ENCODE measurements around the gene FBXO10.

The FBXO10 gene

GRCh38 chr9:37523916-37524315 lies 52.3 kb downstream of the FBXO10 start:
- no peak for TF ChIP-seq CTCF (IDR thresholded peaks at IDR 0.05; ENCODE audit: low read depth, low read length, missing control alignments)
- in situ Hi-C loops (cut with HindIII; ENCODE audit: low sequenced_read_pairs), result no loop called here
- no peak overlapping the region for H3K4me3 ChIP-seq (ENCODE audit: low read depth, low read length)
- no peak for DNase-seq (ENCODE audit: low read depth)

DNA sequence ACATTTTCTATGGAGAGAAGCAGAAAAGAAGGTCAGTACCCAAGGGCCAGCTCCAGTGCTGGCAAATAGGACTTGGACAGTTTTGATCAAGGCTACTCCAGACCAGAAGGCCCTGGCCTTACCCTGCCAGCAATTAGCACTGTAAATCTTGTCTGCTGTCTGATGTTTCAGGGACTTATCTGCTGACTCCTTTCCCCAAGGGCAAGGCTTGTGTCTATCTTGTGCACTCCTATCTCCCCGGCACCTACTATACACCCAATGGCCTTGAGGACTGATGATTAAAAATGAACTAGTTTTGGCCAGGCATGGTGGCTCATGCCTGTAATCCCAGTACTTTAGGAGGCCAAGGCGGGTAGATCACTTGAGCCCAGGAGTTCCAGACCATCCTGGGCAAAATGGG lies 53.2 kb downstream of the FBXO10 start:
- no peak for TF ChIP-seq CTCF (IDR thresholded peaks at IDR 0.05; ENCODE audit: low read depth, low read length, missing control alignments)
- in situ Hi-C loops (cut with HindIII; ENCODE audit: low sequenced_read_pairs), result no loop called here
- H3K4me3 ChIP-seq (ENCODE audit: low read depth, low read length), result no peak overlapping the region
- DNase-seq (ENCODE audit: low read depth), result no peak

GRCh38 chr9:37521111-37521510 lies 55.1 kb downstream of the FBXO10 start:
- in situ Hi-C loops (cut with HindIII; ENCODE audit: low sequenced_read_pairs), result no loop called here
- no peak for DNase-seq (ENCODE audit: low read depth)
- H3K4me3 ChIP-seq (ENCODE audit: low read depth, low read length), result no peak overlapping the region
- no peak for TF ChIP-seq CTCF (IDR thresholded peaks at IDR 0.05; ENCODE audit: low read depth, low read length, missing control alignments)

DNA sequence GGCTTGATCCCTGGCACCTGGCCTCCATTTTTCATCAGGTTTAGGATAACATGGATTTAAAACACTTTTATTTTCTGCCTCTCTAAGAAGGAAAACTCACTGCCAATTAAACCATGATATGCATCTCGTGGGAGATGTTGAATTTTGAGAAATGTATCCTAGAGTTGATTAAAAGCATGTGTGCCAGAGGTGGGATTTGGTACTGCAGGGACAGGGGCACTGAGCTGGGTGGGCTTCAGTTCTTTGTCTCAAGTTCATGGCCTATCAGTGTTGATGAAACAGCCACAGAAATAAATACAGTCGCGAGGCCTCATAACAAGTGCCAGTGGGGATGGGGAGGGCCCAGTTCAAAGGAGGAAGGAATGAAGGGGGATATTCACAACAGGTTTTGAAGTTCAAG lies 55.5 kb downstream of the FBXO10 start:
- no peak overlapping the region for H3K4me3 ChIP-seq (ENCODE audit: low read depth, low read length)
- no peak for DNase-seq (ENCODE audit: low read depth)
- in situ Hi-C loops (cut with HindIII; ENCODE audit: low sequenced_read_pairs), result no loop called here
- no peak for TF ChIP-seq CTCF (IDR thresholded peaks at IDR 0.05; ENCODE audit: low read depth, low read length, missing control alignments)

DNA sequence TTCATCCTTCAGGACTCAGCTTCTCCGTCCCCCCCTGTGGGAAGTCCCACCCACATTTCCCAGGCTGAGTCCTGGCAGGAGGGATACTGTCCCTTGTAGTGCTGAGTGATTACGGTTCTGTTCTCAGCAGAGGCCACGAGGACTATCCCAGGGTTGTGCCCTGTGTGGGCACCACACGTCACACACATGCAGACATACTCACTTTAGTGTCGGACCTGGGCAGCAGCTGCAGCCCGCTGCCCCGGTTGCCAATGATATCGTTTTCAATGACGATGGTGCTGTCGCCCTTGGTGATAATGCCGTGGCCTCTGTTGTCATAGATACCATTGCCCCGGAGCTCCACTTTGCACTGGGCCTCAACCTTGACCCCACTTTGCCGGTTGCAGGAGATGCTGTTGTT lies 58.3 kb downstream of the FBXO10 start:
- TF ChIP-seq CTCF (IDR thresholded peaks at IDR 0.05; ENCODE audit: low read depth, low read length, missing control alignments), result no peak
- no peak overlapping the region for H3K4me3 ChIP-seq (ENCODE audit: low read depth, low read length)
- in situ Hi-C loops (cut with HindIII; ENCODE audit: low sequenced_read_pairs), result no loop called here
- DNase-seq (ENCODE audit: low read depth), result no peak

DNA sequence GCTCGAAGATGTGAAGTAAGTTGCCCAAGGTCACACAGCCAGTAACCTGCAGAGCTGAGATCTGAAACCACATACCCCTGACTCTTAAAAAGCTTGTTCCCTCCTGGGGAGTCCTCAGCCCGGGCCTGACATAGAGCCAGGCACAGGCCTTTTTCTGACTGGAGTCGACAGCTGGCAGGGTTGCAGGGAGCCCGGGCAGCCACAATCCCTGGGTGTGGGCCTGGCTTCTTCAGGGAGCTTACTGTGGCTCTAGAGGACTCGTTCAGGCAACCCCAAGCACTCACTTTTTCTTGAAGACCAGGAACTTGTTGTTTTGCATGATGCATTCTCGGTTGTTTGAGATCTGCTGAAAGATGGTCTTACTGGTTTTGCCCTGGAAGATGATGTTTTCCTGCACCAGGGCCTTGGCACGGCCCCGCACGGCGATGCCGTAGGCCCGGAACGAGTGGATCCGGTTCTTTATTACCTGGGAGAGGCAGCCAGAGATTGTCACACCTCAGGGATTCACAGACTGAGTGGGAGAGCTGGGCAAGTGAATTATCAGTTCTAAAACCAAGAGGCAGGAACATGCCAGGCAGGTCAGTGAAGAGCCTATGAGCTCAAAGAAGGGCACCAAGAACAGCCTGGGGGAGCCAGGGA lies 60.4 kb downstream of the FBXO10 start:
- in situ Hi-C loops (cut with HindIII; ENCODE audit: low sequenced_read_pairs), result no loop called here

More for the DNA sequence above, 60.4 kb downstream of the FBXO10 start:
- DNase-seq (ENCODE audit: low read depth), result no peak
- no peak overlapping the region for H3K4me3 ChIP-seq (ENCODE audit: low read depth, low read length)
- TF ChIP-seq CTCF (IDR thresholded peaks at IDR 0.05; ENCODE audit: low read depth, low read length, missing control alignments), result no peak

All from astrocyte of the cerebellum (primary cell).